Stimulated activated CD8-positive, alpha-beta memory T cell treated with anti-CD3 and anti-CD28 coated beads, Interleukin-2, amount 100 ng/mL, for 48 hours (primary cell): ENCODE data around the gene MARK3.

ENCODE experiments used
- DNase-seq, 2 donors: peaks; one replicate each; pipeline ENCODE4 v3.0.0-alpha.2; 2020; ENCODE audit warnings: low read depth in 2 of 2

The MARK3 gene

DNA sequence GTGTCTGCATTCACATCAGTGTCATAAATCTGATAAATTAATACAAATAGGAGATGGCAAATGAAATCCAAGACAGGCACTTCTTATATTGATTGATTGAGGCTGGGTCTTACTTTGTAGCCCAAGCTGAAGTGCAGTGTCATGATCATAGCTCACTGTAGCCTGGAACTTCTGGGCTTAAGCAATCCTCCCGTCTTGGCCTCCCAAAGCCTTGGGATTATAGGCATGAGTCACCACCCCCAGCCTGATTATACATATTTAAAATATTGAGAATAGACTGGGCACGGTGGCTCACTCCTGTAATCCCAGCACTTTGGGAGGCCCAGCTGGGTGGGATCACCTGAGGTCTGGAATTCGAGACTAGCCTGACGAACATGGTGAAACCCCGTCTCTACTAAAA lies 51.3 kb downstream of the MARK3 start:
- DNase-seq = no peak

DNA sequence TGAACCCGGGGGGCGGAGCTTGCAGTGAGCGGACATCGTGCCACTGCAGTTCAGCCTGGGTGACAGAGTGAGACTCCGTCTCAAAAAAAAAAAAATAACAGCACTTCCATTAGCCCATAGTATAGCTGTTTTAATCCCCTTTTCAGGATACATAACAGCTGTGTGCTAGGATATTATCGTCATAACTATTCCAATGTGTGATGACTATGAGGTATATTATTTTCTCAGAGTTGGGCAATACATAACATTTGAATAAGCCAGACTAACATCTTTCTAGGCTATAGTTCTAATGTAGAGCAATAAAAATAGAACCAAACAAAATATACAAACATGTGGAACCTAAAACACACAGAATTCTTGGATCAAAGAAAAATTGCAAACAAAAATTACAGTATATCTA lies 57.1 kb downstream of the MARK3 start:
- DNase-seq = no peak

GRCh38 chr14:103443111-103443510 lies 57.9 kb downstream of the MARK3 start:
- DNase-seq = no peak

- no peak for DNase-seq
Observed at GRCh38 chr14:103444837-103445524, 59.8 kb downstream of the MARK3 start.

- DNase-seq = no peak
Observed at GRCh38 chr14:103445806-103446205, 60.6 kb downstream of the MARK3 start.

- DNase-seq = no peak
Observed at GRCh38 chr14:103448097-103448496, 62.9 kb downstream of the MARK3 start.

- no peak for DNase-seq
Observed at GRCh38 chr14:103449634-103450161, 64.5 kb downstream of the MARK3 start.

- no peak for DNase-seq
Observed at GRCh38 chr14:103450416-103450815, 65.2 kb downstream of the MARK3 start.

DNA sequence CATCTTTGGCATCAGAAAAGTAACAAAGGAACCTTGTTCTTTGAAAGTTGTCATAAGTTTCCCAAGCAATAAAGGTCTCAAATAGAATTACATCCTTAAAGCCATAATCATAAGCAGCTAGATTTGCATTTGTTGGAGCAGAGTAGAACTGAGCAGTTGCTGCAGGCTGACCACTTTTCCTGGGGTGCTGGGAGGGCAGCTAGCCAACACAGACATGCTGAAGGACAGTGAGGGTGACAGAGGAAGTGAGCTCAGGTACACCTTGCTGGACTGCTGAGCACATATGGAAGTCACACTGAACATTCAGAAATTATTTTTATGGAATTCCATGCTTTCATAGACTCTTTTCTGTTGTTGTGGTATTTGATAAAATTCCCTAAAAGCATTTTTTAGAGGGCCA lies 66.2 kb downstream of the MARK3 start:
- DNase-seq = no peak

GRCh38 chr14:103453791-103454190 lies 68.6 kb downstream of the MARK3 start:
- no peak for DNase-seq

DNA sequence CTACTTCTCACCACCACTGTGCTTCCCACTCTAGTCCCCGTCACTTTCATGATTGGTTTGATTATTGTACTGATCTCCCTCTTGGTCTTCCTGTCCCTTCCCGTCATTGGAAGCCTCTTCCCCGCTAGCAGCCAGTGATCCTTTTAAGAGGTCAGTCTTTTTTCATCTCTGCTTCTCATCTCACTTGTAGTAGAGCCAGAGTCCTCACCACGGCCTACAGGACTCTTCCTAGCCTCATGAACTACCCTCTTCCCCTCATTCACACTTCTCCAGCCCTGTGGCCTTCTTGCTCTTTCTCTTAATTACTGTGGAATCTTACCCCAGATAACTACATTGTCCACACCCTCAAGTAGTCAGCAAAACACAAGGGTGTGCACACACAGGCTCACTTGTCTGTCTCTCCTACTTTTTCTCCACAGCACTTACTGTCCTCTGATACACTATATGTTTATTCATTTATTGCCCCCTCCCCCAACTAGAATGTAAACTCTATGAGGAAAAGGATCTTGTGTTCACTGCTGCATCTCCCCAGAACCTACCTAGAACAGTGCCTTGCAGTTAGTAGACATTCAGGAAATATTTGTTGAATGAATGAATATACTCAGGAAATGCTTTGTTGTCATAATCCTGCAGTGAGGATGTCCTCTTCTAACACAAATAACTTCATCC lies 71.1 kb downstream of the MARK3 start:
- DNase-seq = no peak

GRCh38 chr14:103460415-103460814 lies 75.2 kb downstream of the MARK3 start:
- DNase-seq = no peak

DNA sequence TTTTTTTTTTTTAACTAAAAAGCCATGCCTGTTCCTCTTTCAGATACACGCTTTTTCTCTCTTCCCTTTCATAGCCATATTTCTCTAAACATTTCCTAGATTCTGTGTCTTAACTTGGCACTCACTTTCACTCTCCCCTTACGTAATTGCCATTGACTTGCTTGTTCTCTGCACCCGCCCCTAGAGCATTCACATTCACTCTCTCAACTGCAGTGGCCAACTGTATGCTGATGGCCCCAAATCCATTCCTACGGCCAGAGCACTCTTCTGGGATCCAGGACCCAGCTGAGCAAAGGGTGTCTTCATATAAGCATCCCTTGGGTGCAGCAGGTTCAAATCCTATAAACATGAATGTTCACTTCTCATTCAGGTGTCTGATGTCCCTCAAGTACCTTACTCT lies 77.9 kb downstream of the MARK3 start:
- DNase-seq = no peak

GRCh38 chr14:103463851-103464250 lies 78.6 kb downstream of the MARK3 start:
- DNase-seq = no peak

DNA sequence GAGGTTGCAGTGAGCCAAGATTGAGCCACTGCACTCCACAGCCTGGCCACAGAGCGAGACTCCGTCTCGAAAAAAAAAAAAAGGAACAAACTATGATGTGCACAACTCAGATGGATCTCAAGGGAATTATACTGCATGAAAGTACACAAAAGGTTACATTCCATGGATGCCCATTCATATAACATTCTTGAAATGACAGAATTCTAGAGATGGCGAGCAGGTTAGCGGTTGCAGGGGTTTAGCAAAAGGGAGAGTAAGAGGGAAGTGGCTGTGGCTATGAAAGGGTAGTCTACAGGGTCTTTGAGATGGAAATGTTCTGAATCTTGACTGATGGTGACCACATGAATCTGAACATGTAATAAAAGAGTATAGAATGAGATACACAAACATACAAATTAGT lies 87.7 kb downstream of the MARK3 start:
- DNase-seq = no peak

GRCh38 chr14:103474893-103475292 lies 89.7 kb downstream of the MARK3 start:
- DNase-seq = no peak

GRCh38 chr14:103476065-103476464 lies 90.8 kb downstream of the MARK3 start:
- no peak for DNase-seq

DNA sequence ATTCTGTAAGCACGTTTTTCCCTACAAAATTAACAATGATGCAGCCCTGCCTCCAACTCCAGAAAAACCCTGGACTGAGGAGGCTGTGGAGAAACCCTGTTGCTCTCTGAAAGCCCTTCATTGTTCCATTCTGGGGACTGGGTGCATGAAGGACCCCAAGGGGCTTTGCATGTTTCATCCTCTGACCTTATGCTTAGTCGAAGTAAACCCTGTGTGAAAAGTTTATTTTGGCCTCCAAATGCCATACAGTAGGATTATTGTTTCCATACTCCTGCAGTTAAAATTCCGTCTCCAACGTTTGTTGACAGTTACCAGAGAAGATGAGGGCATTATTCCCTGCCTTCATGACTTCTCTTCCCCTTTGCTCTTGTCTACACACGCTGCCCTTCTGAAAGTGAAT lies 91.4 kb downstream of the MARK3 start:
- no peak for DNase-seq

DNA sequence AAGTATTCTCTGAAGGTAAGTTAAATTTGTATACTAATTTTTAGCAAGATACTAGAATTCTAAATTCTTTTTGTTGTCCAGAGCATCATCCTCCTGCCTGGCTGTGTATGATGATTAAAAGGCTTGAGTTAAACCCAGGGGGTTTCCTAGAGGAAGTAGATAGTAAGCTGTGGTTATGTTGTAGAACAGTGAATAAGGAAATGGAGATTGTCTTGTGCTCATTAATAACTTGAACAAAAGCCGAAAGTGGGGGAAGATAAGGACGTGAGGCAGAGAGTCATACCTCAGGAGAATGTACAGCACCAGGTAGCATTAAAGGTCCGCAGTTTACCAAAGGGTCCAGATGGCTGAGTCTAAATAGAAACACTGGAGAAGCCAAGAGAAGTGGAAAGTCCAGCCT lies 95.4 kb downstream of the MARK3 start:
- DNase-seq = no peak

GRCh38 chr14:103483600-103483999 lies 98.4 kb downstream of the MARK3 start:
- DNase-seq = no peak

GRCh38 chr14:103485504-103485903 lies 100.3 kb downstream of the MARK3 start:
- no peak for DNase-seq

DNA sequence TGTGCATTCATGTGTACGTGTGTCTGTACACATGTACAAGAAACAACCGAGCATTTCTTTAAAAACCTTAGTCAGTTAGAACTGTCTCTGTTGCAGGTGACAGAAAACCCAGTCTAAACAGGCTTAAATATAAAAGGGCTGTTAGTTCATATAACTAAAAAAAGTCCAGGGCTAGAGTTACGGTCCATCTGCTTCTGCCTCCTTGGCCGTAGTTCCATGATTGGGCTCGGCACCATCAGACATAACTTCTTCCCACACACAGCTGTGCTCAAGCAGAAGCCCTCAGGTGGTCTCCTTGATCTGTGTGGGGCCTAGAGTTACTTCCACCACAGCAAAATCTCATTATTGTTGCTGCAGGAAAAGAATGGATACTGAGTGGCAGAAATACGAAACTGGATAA lies 102.9 kb downstream of the MARK3 start:
- DNase-seq = no peak

GRCh38 chr14:103488960-103489359 lies 103.7 kb downstream of the MARK3 start:
- DNase-seq = no peak
